ENCODE data around the gene LIMK2. TPM values are rescaled to one million over a fixed set of nuclear protein-coding genes. Genes with fewer than 3 reads are reported as not detected.
"Not testable (repeated sequence)": the region's sequence is repeated elsewhere in the genome, so short reads cannot be mapped to it uniquely, and the experiment has no call there.

Gene LIMK2
- total RNA-seq, 4 donors from 2014 or later = 103 to 229 (median 188) TPM

- Histone ChIP-seq H3K27me3 (no peaks in the 10 kb centered on the region), H3K9me3 (no peaks in the 10 kb centered on the region), H3K27ac (peak overlapping the region; percentile 47), H3K4me3 (no peak overlapping the region), H3K4me1 (peaks cover 25% of the 10 kb centered on the region), H3K36me3 (no peaks in the 10 kb centered on the region)
- no peak for TF ChIP-seq POLR2AphosphoS5 (IDR thresholded peaks at IDR 0.05)
- TF ChIP-seq EP300 (IDR thresholded peaks at IDR 0.05) = no peak
- no peak for TF ChIP-seq POLR2A (IDR thresholded peaks at IDR 0.05)
- TF ChIP-seq CTCF (IDR thresholded peaks at IDR 0.05) = no peak
- 61% methylated on average over 9 of the region's 9 CpGs for WGBS
- no peak for DNase-seq (ENCODE audit: low spot score in 2 of 2)
Observed at GRCh38 chr22:31244046-31244942, 32.2 kb downstream of the LIMK2 start.

- no peak for DNase-seq (ENCODE audit: low spot score in 2 of 2)
- TF ChIP-seq CTCF (IDR thresholded peaks at IDR 0.05) (no peak), EP300 (IDR thresholded peaks at IDR 0.05) (no peak), POLR2AphosphoS5 (IDR thresholded peaks at IDR 0.05) (no peak), POLR2A (IDR thresholded peaks at IDR 0.05) (no peak)
- Histone ChIP-seq H3K4me1 (peaks cover 30% of the 10 kb centered on the region), H3K36me3 (no peaks in the 10 kb centered on the region), H3K27me3 (no peaks in the 10 kb centered on the region), H3K9me3 (no peaks in the 10 kb centered on the region), H3K27ac (no peak overlapping the region), H3K4me3 (no peak overlapping the region)
- 93% methylated on average over 7 of the region's 7 CpGs for WGBS
Observed at GRCh38 chr22:31244943-31245451, 32.9 kb downstream of the LIMK2 start.

GRCh38 chr22:31245998-31246397, 33.9 kb downstream of the LIMK2 start:
- DNase-seq (ENCODE audit: low spot score in 2 of 2); H3K4me3 ChIP-seq; H3K36me3 ChIP-seq; H3K27ac ChIP-seq; H3K27me3 ChIP-seq; H3K9me3 ChIP-seq: not testable (repeated sequence)
- H3K4me1 ChIP-seq = peaks cover 38% of the 10 kb centered on the region
- WGBS = 89% methylated on average over 12 of the region's 12 CpGs

- WGBS = 88% methylated on average over 2 of the region's 2 CpGs
- H3K4me3 ChIP-seq = no peak overlapping the region
- TF ChIP-seq POLR2A (IDR thresholded peaks at IDR 0.05) (no peak), POLR2AphosphoS5 (IDR thresholded peaks at IDR 0.05) (no peak), CTCF (IDR thresholded peaks at IDR 0.05) (no peak), EP300 (IDR thresholded peaks at IDR 0.05) (no peak)
- H3K36me3 ChIP-seq = no peaks in the 10 kb centered on the region
- H3K4me1 ChIP-seq = peaks cover 43% of the 10 kb centered on the region
- no peak overlapping the region for H3K27ac ChIP-seq
- no peaks in the 10 kb centered on the region for H3K9me3 ChIP-seq
- no peak for DNase-seq (ENCODE audit: low spot score in 2 of 2)
- H3K27me3 ChIP-seq = no peaks in the 10 kb centered on the region
Observed at GRCh38 chr22:31246687-31247086, 34.6 kb downstream of the LIMK2 start.

- peaks cover 51% of the 10 kb centered on the region for H3K4me1 ChIP-seq
- H3K4me3 ChIP-seq = peak overlapping the region; percentile 56
- no peak overlapping the region for H3K27ac ChIP-seq
- no peaks in the 10 kb centered on the region for H3K9me3 ChIP-seq
- no peaks in the 10 kb centered on the region for H3K27me3 ChIP-seq
- DNase-seq (ENCODE audit: low spot score in 2 of 2) = no peak
- no peaks in the 10 kb centered on the region for H3K36me3 ChIP-seq
- WGBS = 67% methylated on average over 1 of the region's 1 CpG
- no peak for TF ChIP-seq CTCF (IDR thresholded peaks at IDR 0.05)
- TF ChIP-seq EP300 (IDR thresholded peaks at IDR 0.05) = no peak
- TF ChIP-seq POLR2A (IDR thresholded peaks at IDR 0.05) = no peak
- no peak for TF ChIP-seq POLR2AphosphoS5 (IDR thresholded peaks at IDR 0.05)
Observed at GRCh38 chr22:31247726-31248125, 35.6 kb downstream of the LIMK2 start.

Measured in suprapubic skin (tissue), 4 donors.